Right atrium auricular region (tissue), 2 donors: Measurements from ENCODE around the gene MFSD12. TPM values are rescaled to one million over a fixed set of nuclear protein-coding genes. Genes with fewer than 3 reads are reported as not detected.

Source experiments
- DNase-seq: peaks from one replicate; pipeline ENCODE4 v3.0.0-alpha.2; 2019; ENCODE audit warnings: low spot score
- H3K27ac ChIP-seq, 2 donors: fragments of 200-600 bp; sonication (generic); 1 replicate in 1 of 2; 2 replicates in 1 of 2; pipeline ENCODE4 v1.5.1; 2016 to 2019
- H3K27me3 ChIP-seq, 2 donors: fragments of 200-600 bp; sonication (generic); one replicate each; pipeline versions ENCODE4 v1.5.1 to v1.6.0; 2017 to 2019
- H3K36me3 ChIP-seq: fragments of 200-600 bp; sonication (generic); one replicate; pipeline ENCODE4 v1.5.1; 2016
- H3K4me1 ChIP-seq, 2 donors: fragments of 200-600 bp; sonication (generic); one replicate each; pipeline versions ENCODE4 v1.5.1 to v1.6.0; 2017 to 2019
- H3K4me3 ChIP-seq, 2 donors: fragments of 200-600 bp; sonication (generic); 1 replicate in 1 of 2; 2 replicates in 1 of 2; pipeline ENCODE4 v1.5.1; 2017 to 2019; ENCODE audit warnings: mild to moderate bottlenecking in 1 of 2, moderate library complexity in 1 of 2
- H3K9me3 ChIP-seq, 2 donors: fragments of 200-600 bp; sonication (generic); one replicate each; pipeline ENCODE4 v1.5.1; 2019
- CTCF ChIP-seq, 2 donors: fragments of 200-600 bp; sonication (generic); IDR thresholded peaks; one replicate each; pipeline ENCODE4 v1.5.1; 2019; ENCODE audit warnings: antibody characterized with exemption in 2 of 2
- total RNA-seq, 2 donors: library from RNA; depleted of rRNA; stranded (reverse); fragments of >200 nt; gene quantifications; one replicate each; pipeline ENCODE4 v1.1.0, GENCODE V29; 2016

The MFSD12 gene
- total RNA-seq, 2 donors from 2014 or later: 15.8 to 35.4 TPM

GRCh38 chr19:3548606-3549005, 8.8 kb downstream of the MFSD12 start:
- H3K4me3 ChIP-seq: no peak overlapping the region
- no peak for DNase-seq
- no peaks in the 10 kb centered on the region for H3K27me3 ChIP-seq
- TF ChIP-seq CTCF (IDR thresholded peaks at IDR 0.05): no peak
- peaks cover 0 to 5% of the 10 kb centered on the region in 2 donors for H3K4me1 ChIP-seq
- H3K36me3 ChIP-seq: no peaks in the 10 kb centered on the region
- H3K9me3 ChIP-seq: no peaks in the 10 kb centered on the region
- no peak overlapping the region for H3K27ac ChIP-seq

GRCh38 chr19:3547767-3548282, 9.6 kb downstream of the MFSD12 start:
- H3K36me3 ChIP-seq: no peaks in the 10 kb centered on the region
- no peak overlapping the region for H3K4me3 ChIP-seq
- H3K9me3 ChIP-seq: no peaks in the 10 kb centered on the region
- peaks cover 0 to 5% of the 10 kb centered on the region in 2 donors for H3K4me1 ChIP-seq
- no peaks in the 10 kb centered on the region for H3K27me3 ChIP-seq
- H3K27ac ChIP-seq: no peak overlapping the region
- no peak for TF ChIP-seq CTCF (IDR thresholded peaks at IDR 0.05)
- no peak for DNase-seq

- Histone ChIP-seq H3K36me3 (no peaks in the 10 kb centered on the region), H3K27me3 (no peaks in the 10 kb centered on the region), H3K27ac (no peak overlapping the region), H3K4me1 (no peaks in the 10 kb centered on the region), H3K4me3 (no peak overlapping the region), H3K9me3 (no peaks in the 10 kb centered on the region)
- DNase-seq: no peak
- peak in 1 of 2 donors; percentile 52 for TF ChIP-seq CTCF (IDR thresholded peaks at IDR 0.05)
These were observed 10.1 kb downstream of the MFSD12 start for GRCh38 chr19:3547301-3547731.

GRCh38 chr19:3546119-3546518, 11.3 kb downstream of the MFSD12 start:
- Histone ChIP-seq H3K4me1 (no peaks in the 10 kb centered on the region), H3K27ac (no peak overlapping the region), H3K27me3 (no peaks in the 10 kb centered on the region), H3K9me3 (no peaks in the 10 kb centered on the region), H3K4me3 (no peak overlapping the region), H3K36me3 (no peaks in the 10 kb centered on the region)
- no peak for TF ChIP-seq CTCF (IDR thresholded peaks at IDR 0.05)
- DNase-seq: no peak

GRCh38 chr19:3545669-3546034, 11.7 kb downstream of the MFSD12 start:
- Histone ChIP-seq H3K4me3 (no peak overlapping the region), H3K36me3 (no peaks in the 10 kb centered on the region), H3K27ac (no peak overlapping the region), H3K9me3 (no peaks in the 10 kb centered on the region), H3K27me3 (no peaks in the 10 kb centered on the region), H3K4me1 (no peaks in the 10 kb centered on the region)
- no peak for TF ChIP-seq CTCF (IDR thresholded peaks at IDR 0.05)
- DNase-seq: no peak
